H1 (cell line): ENCODE measurements around the gene DGCR6L. TPM values are rescaled to one million over a fixed set of nuclear protein-coding genes. Genes with fewer than 3 reads are reported as not detected.

Source experiments
- CTCF ChIA-PET: fragments of 300-600 bp; sonication (Branson Sonifier 250); formaldehyde crosslinking; loops from one replicate; lab custom pipeline; 2021; ENCODE audit not compliant: partially characterized antibody; lab: Charles Lee
- POLR2A ChIA-PET: fragments of 300-600 bp; sonication (Branson Sonifier 250); formaldehyde crosslinking; loops from one replicate; lab custom pipeline; 2021; ENCODE audit warnings: inconsistent platforms; ENCODE audit not compliant: partially characterized antibody; lab: Charles Lee
- DNase-seq, 2 experiments: peaks; one replicate each; pipeline versions ENCODE4 v3.0.0 to v3.0.0-alpha.2; 2010 to 2022; ENCODE audit warnings: low spot score in 2 of 2, low read depth in 1 of 2, mixed read lengths in 1 of 2
- FAIRE-seq: peaks from 2 replicates; lab custom pipeline; 2011; peaks lifted over from hg19 to GRCh38; lab: Jason Lieb, UNC
- H2AFZ ChIP-seq: 2 replicates; pipeline ENCODE4 v1.8.1; 2012; ENCODE audit warnings: low read length, inconsistent platforms
- H2AK5ac ChIP-seq: 2 replicates; pipeline ENCODE4 v1.6.1; 2013; ENCODE audit warnings: low read depth, low read length
- H2BK120ac ChIP-seq: replicated peaks from 2 replicates; pipeline ENCODE3; 2013; ENCODE audit warnings: low read depth, low read length, inconsistent platforms
- H2BK12ac ChIP-seq: 2 replicates; pipeline ENCODE4 v1.6.1; 2013; ENCODE audit warnings: low read depth, low read length
- H2BK15ac ChIP-seq: 2 replicates; pipeline ENCODE4 v1.6.1; 2013; ENCODE audit warnings: low read length
- H2BK20ac ChIP-seq: 2 replicates; pipeline ENCODE4 v1.6.1; 2013; ENCODE audit warnings: low read length
- H2BK5ac ChIP-seq: 2 replicates; pipeline ENCODE4 v1.6.1; 2013; ENCODE audit warnings: low read depth, low read length
- H3K14ac ChIP-seq: 2 replicates; pipeline ENCODE4 v1.6.1; 2013; ENCODE audit warnings: inconsistent platforms; ENCODE audit not compliant: insufficient read length
- H3K18ac ChIP-seq: 2 replicates; pipeline ENCODE4 v1.6.1; 2013; ENCODE audit warnings: low read length; ENCODE audit errors: extremely low read depth
- H3K23ac ChIP-seq: 2 replicates; pipeline ENCODE4 v1.6.1; 2013; ENCODE audit warnings: inconsistent platforms; ENCODE audit not compliant: insufficient read length
- H3K23me2 ChIP-seq: 2 replicates; pipeline ENCODE4 v1.6.1; 2013; ENCODE audit warnings: low read depth, low read length
- H3K27ac ChIP-seq: 2 replicates; pipeline ENCODE4 v1.6.1; 2011; ENCODE audit warnings: low read depth, low read length, inconsistent platforms
- H3K27me3 ChIP-seq, 4 experiments: replicated peaks in 1 of 4; 1 replicate in 1 of 4; 2 replicates in 3 of 4; pipeline versions ENCODE4 v1.6.1 to v1.8.1; 2011 to 2013; ENCODE audit warnings: low read length in 3 of 4, mild to moderate bottlenecking in 3 of 4, inconsistent platforms in 2 of 4, mixed read lengths in 2 of 4, moderate library complexity in 1 of 4; ENCODE audit not compliant: control insufficient read depth in 3 of 4, insufficient read depth in 3 of 4; ENCODE audit errors: extremely low read depth in 1 of 4
- H3K36me3 ChIP-seq, 4 experiments: 2 replicates each; pipeline versions ENCODE4 v1.6.1 to v1.8.1; 2011 to 2013; ENCODE audit warnings: mild to moderate bottlenecking in 4 of 4, low read length in 3 of 4, moderate library complexity in 2 of 4, control low read depth in 1 of 4, inconsistent platforms in 1 of 4; ENCODE audit not compliant: insufficient read depth in 4 of 4, control insufficient read depth in 2 of 4
- H3K4ac ChIP-seq: replicated peaks from 2 replicates; pipeline ENCODE3; 2013; ENCODE audit warnings: low read length, low read depth, mixed read lengths, inconsistent platforms; ENCODE audit not compliant: insufficient read length
- H3K4me1 ChIP-seq, 4 experiments: replicated peaks in 1 of 4; 1 replicate in 1 of 4; 2 replicates in 3 of 4; pipeline versions ENCODE4 v1.6.1 to v1.8.1; 2011 to 2013; ENCODE audit warnings: low read length in 3 of 4, inconsistent platforms in 2 of 4, mixed read lengths in 1 of 4; ENCODE audit not compliant: insufficient read depth in 4 of 4, control insufficient read depth in 3 of 4
- H3K4me2 ChIP-seq, 2 experiments: 2 replicates each; pipeline versions ENCODE4 v1.6.1 to v1.8.1; 2011 to 2013; ENCODE audit warnings: low read depth in 2 of 2, low read length in 2 of 2, control low read depth in 1 of 2, inconsistent platforms in 1 of 2, mild to moderate bottlenecking in 1 of 2; ENCODE audit not compliant: insufficient read depth in 1 of 2
- H3K4me3 ChIP-seq, 4 experiments: fragments of 200-600, 300-600 bp in 1 of 4; sonication (generic), shearing (Covaris generic), sonication (Bioruptor Twin) in 1 of 4; 2 replicates each; pipeline versions ENCODE4 v1.5.1 to v1.8.1; 2011 to 2016; ENCODE audit warnings: low read length in 4 of 4, low read depth in 3 of 4, control low read depth in 2 of 4, inconsistent platforms in 2 of 4, mild to moderate bottlenecking in 2 of 4, mixed read lengths in 1 of 4, moderate library complexity in 1 of 4; ENCODE audit not compliant: insufficient read depth in 2 of 4; ENCODE audit errors: extremely low read depth in 1 of 4
- H3K56ac ChIP-seq: replicated peaks from 2 replicates; pipeline ENCODE3; 2013; ENCODE audit warnings: low read depth, mild to moderate bottlenecking, mixed read lengths, low read length, inconsistent platforms; ENCODE audit not compliant: insufficient read length
- H3K79me1 ChIP-seq: 2 replicates; pipeline ENCODE4 v1.6.1; 2013; ENCODE audit warnings: low read depth, low read length, control low read depth
- H3K79me2 ChIP-seq, 2 experiments: 2 replicates each; pipeline versions ENCODE4 v1.6.1 to v1.8.1; 2012 to 2013; ENCODE audit warnings: low read length in 2 of 2, mild to moderate bottlenecking in 2 of 2, inconsistent platforms in 1 of 2; ENCODE audit not compliant: insufficient read depth in 2 of 2, control insufficient read depth in 1 of 2
- H3K9ac ChIP-seq, 4 experiments: replicated peaks in 1 of 4; 1 replicate in 1 of 4; 2 replicates in 3 of 4; pipeline versions ENCODE4 v1.6.1 to v1.8.1; 2011 to 2013; ENCODE audit warnings: low read depth in 3 of 4, low read length in 3 of 4, control low read depth in 2 of 4, mild to moderate bottlenecking in 2 of 4, moderate library complexity in 2 of 4, inconsistent platforms in 1 of 4; ENCODE audit errors: extremely low read depth in 1 of 4
- H3K9me3 ChIP-seq, 2 experiments: 2 replicates each; pipeline versions ENCODE4 v1.6.1 to v1.8.1; 2012 to 2013; ENCODE audit warnings: mild to moderate bottlenecking in 2 of 2, moderate library complexity in 2 of 2, control low read depth in 1 of 2, inconsistent platforms in 1 of 2, low read depth in 1 of 2, low read length in 1 of 2, mixed read lengths in 1 of 2; ENCODE audit not compliant: insufficient read depth in 2 of 2
- H4K20me1 ChIP-seq, 2 experiments: replicated peaks in 1 of 2; 2 replicates each; pipeline versions ENCODE3 to v1.8.1; 2011 to 2013; ENCODE audit warnings: inconsistent platforms in 2 of 2, low read length in 2 of 2, mild to moderate bottlenecking in 1 of 2; ENCODE audit not compliant: insufficient read depth in 2 of 2, control insufficient read depth in 1 of 2
- H4K5ac ChIP-seq: 2 replicates; pipeline ENCODE4 v1.6.1; 2013; ENCODE audit warnings: low read length, low read depth, mixed read lengths, inconsistent platforms; ENCODE audit not compliant: insufficient read length
- H4K8ac ChIP-seq: 2 replicates; pipeline ENCODE4 v1.8.0; 2013; ENCODE audit warnings: mild to moderate bottlenecking, moderate library complexity, low read length, inconsistent platforms; ENCODE audit not compliant: insufficient read depth; ENCODE audit errors: extremely low read depth
- H4K91ac ChIP-seq: replicated peaks from 2 replicates; pipeline ENCODE3; 2013; ENCODE audit warnings: low read length, mixed read lengths, inconsistent platforms; ENCODE audit not compliant: insufficient read length
- ASH2L ChIP-seq: fragments of 200-600, 300-600 bp; sonication (generic); IDR thresholded peaks from one replicate; pipeline ENCODE4 v1.7.1; 2017; ENCODE audit warnings: low read length
- CBX8 ChIP-seq: fragments of 300-800, 300-1000 bp; sonication (generic); IDR thresholded peaks from 2 replicates; pipeline ENCODE4 v1.7.1; 2016; ENCODE audit warnings: low read depth, low read length, borderline replicate concordance
- EZH2 ChIP-seq: fragments of 200-600 bp; sonication (generic); IDR thresholded peaks from 2 replicates; pipeline ENCODE4 v1.7.1; 2012; ENCODE audit warnings: low read depth, mild to moderate bottlenecking, moderate library complexity, low read length, inconsistent platforms; ENCODE audit not compliant: severe bottlenecking
- GTF2F1 ChIP-seq: IDR thresholded peaks from 2 replicates; pipeline ENCODE4 v1.6.1; 2012; ENCODE audit warnings: low read depth, low read length, improper control_type of control experiment, borderline replicate concordance
- JUN ChIP-seq: IDR thresholded peaks from 2 replicates; pipeline ENCODE4 v1.6.1; 2011; ENCODE audit warnings: low read depth, mild to moderate bottlenecking, improper control_type of control experiment, low read length
- JUND ChIP-seq: IDR thresholded peaks from 2 replicates; pipeline ENCODE4 v1.6.1; 2011; ENCODE audit warnings: mild to moderate bottlenecking, improper control_type of control experiment, low read length
- KDM1A ChIP-seq: fragments of 200-600, 300-600 bp; sonication (generic); IDR thresholded peaks from 2 replicates; pipeline ENCODE4 v1.7.1; 2016; ENCODE audit warnings: mild to moderate bottlenecking, low read length, borderline replicate concordance
- KDM4A ChIP-seq: IDR thresholded peaks from one replicate; pipeline ENCODE4 v1.7.1; 2012; ENCODE audit warnings: low read depth, mild to moderate bottlenecking, moderate library complexity, low read length, inconsistent platforms; ENCODE audit not compliant: severe bottlenecking
- MAFK ChIP-seq: IDR thresholded peaks from 2 replicates; pipeline ENCODE4 v1.6.1; 2012; ENCODE audit warnings: low read depth, mild to moderate bottlenecking, improper control_type of control experiment, low read length
- MAX ChIP-seq: IDR thresholded peaks from 2 replicates; pipeline ENCODE4 v1.6.1; 2012; ENCODE audit warnings: inconsistent platforms
- POLR2AphosphoS5 ChIP-seq: IDR thresholded peaks from 2 replicates; pipeline ENCODE4 v1.6.1; 2011; ENCODE audit warnings: low read depth, low read length
- RXRA ChIP-seq: IDR thresholded peaks from 2 replicates; pipeline ENCODE4 v1.6.1; 2011; ENCODE audit warnings: low read depth, mild to moderate bottlenecking, low read length, moderate library complexity; ENCODE audit not compliant: insufficient read depth
- USF2 ChIP-seq: IDR thresholded peaks from 2 replicates; pipeline ENCODE4 v1.6.1; 2011; ENCODE audit warnings: low read length, improper control_type of control experiment
- WGBS, 2 experiments: shearing (Covaris generic) in 1 of 2; methylation state at CpG; one replicate each; pipeline versions ENCODE4 v1.1.6 to v1.1.7; 2013 to 2015; ENCODE audit warnings: low lambda C conversion rate in 2 of 2, mixed read lengths in 2 of 2, inconsistent platforms in 1 of 2, low coverage in 1 of 2, missing lambda C conversion rate in 1 of 2; ENCODE audit not compliant: insufficient replicate concordance in 2 of 2, insufficient coverage in 1 of 2, insufficient read length in 1 of 2; ENCODE audit errors: extremely low coverage in 1 of 2, missing lambda C conversion rate in 1 of 2; 5-methylcytosine and 5-hydroxymethylcytosine counted together
- polyA plus RNA-seq, 7 experiments: library from polyadenylated mRNA; depleted of rRNA in 3 of 7; stranded (reverse) in 5 of 7; unstranded in 2 of 7; fragments of >200 nt in 5 of 7; fragments of 200-250 nt in 2 of 7; gene quantifications; 1 replicate in 5 of 7; 2 replicates in 1 of 7; 4 replicates in 1 of 7; pipeline versions ENCODE4 v1.2.1 to v1.2.3, GENCODE V29; 2011 to 2013; ENCODE audit warnings: missing spikeins in 2 of 7, mixed read lengths in 2 of 7
- total RNA-seq: library from RNA; stranded (reverse); fragmentation: NEBNext Ultra II Directional; extraction: Animal tissue kit (Norgen Biotek cat#: 25700); gene quantifications from 2 replicates; pipeline ENCODE4 v1.2.1, GENCODE V29; 2021

DGCR6L gene
- total and polyA plus RNA-seq, 2 of the 8 experiments (the other 6 are each of a cell fraction or from before 2014, with no cell fraction given): 43.6 to 72.6 TPM

GRCh38 chr22:20299746-20300136 lies 20.1 kb downstream of the DGCR6L start:
- Histone ChIP-seq H3K56ac (no peak overlapping the region), H3K23ac (no peak overlapping the region), H3K4ac (no peak overlapping the region), H3K14ac (no peak overlapping the region), H3K4me1 (peaks cover 0 to 4% (median 0%) of the 10 kb centered on the region in 4 experiments; a peak in 3 of 7 replicates), H2BK5ac (no peak overlapping the region), H3K18ac (no peak overlapping the region; the same call in 1 of the 2 replicates), H3K23me2 (peaks cover 7% of the 10 kb centered on the region; the same call in 1 of the 2 replicates), H2BK12ac (no peak overlapping the region), H3K36me3 (no peaks in the 10 kb centered on the region), H3K4me2 (peak overlapping the region; percentile 48 to 88), H2BK20ac (no peak overlapping the region), H3K79me2 (no peaks in the 10 kb centered on the region), H2AFZ (no peak overlapping the region; the same call in 1 of the 2 replicates), H2BK15ac (no peak overlapping the region), H2BK120ac (no peak overlapping the region), H4K91ac (no peak overlapping the region), H3K27me3 (peaks cover 17 to 46% (median 36%) of the 10 kb centered on the region in 4 experiments), H2AK5ac (no peak overlapping the region), H3K79me1 (no peaks in the 10 kb centered on the region), H4K20me1 (peaks cover 0 to 3% of the 10 kb centered on the region in 2 experiments), H3K4me3 (peak overlapping the region; percentile 43 to 66 (median 52)), H4K5ac (no peak overlapping the region), H4K8ac (no peak overlapping the region), H3K9ac (no peak overlapping the region), H3K9me3 (no peaks in the 10 kb centered on the region), H3K27ac (no peak overlapping the region)
- WGBS, 2 experiments: 2% methylated on average over 16 of the region's 52 CpGs; no CpG with 5 or more reads in 1 of the 2 experiments
- FAIRE-seq (no peak), DNase-seq (no peak)
- CTCF ChIA-PET: no interaction called here
- POLR2A ChIA-PET: no interaction called here
- TF ChIP-seq ASH2L (no peak), GTF2F1 (no peak), EZH2 (peak; percentile 44), KDM1A (no peak), JUND (no peak), RXRA (no peak), MAX (peak; percentile 22; the same call in 1 of the 2 replicates), JUN (no peak), USF2 (no peak), POLR2AphosphoS5 (no peak), CBX8 (no peak), MAFK (no peak), KDM4A (peak; percentile 72)
